NCI-H2107 treated with DMSO at 0.1 percent for 48 hours (cell line): Measurements from ENCODE around the gene ADAMTS12.

Source experiments
- DNase-seq: peaks from one replicate; lab custom pipeline; 2025; ENCODE audit not compliant: unreplicated experiment; lab: John Stamatoyannopoulos, UW

The ADAMTS12 gene, protein sequence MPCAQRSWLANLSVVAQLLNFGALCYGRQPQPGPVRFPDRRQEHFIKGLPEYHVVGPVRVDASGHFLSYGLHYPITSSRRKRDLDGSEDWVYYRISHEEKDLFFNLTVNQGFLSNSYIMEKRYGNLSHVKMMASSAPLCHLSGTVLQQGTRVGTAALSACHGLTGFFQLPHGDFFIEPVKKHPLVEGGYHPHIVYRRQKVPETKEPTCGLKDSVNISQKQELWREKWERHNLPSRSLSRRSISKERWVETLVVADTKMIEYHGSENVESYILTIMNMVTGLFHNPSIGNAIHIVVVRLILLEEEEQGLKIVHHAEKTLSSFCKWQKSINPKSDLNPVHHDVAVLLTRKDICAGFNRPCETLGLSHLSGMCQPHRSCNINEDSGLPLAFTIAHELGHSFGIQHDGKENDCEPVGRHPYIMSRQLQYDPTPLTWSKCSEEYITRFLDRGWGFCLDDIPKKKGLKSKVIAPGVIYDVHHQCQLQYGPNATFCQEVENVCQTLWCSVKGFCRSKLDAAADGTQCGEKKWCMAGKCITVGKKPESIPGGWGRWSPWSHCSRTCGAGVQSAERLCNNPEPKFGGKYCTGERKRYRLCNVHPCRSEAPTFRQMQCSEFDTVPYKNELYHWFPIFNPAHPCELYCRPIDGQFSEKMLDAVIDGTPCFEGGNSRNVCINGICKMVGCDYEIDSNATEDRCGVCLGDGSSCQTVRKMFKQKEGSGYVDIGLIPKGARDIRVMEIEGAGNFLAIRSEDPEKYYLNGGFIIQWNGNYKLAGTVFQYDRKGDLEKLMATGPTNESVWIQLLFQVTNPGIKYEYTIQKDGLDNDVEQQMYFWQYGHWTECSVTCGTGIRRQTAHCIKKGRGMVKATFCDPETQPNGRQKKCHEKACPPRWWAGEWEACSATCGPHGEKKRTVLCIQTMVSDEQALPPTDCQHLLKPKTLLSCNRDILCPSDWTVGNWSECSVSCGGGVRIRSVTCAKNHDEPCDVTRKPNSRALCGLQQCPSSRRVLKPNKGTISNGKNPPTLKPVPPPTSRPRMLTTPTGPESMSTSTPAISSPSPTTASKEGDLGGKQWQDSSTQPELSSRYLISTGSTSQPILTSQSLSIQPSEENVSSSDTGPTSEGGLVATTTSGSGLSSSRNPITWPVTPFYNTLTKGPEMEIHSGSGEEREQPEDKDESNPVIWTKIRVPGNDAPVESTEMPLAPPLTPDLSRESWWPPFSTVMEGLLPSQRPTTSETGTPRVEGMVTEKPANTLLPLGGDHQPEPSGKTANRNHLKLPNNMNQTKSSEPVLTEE (N-terminal part only)

DNA sequence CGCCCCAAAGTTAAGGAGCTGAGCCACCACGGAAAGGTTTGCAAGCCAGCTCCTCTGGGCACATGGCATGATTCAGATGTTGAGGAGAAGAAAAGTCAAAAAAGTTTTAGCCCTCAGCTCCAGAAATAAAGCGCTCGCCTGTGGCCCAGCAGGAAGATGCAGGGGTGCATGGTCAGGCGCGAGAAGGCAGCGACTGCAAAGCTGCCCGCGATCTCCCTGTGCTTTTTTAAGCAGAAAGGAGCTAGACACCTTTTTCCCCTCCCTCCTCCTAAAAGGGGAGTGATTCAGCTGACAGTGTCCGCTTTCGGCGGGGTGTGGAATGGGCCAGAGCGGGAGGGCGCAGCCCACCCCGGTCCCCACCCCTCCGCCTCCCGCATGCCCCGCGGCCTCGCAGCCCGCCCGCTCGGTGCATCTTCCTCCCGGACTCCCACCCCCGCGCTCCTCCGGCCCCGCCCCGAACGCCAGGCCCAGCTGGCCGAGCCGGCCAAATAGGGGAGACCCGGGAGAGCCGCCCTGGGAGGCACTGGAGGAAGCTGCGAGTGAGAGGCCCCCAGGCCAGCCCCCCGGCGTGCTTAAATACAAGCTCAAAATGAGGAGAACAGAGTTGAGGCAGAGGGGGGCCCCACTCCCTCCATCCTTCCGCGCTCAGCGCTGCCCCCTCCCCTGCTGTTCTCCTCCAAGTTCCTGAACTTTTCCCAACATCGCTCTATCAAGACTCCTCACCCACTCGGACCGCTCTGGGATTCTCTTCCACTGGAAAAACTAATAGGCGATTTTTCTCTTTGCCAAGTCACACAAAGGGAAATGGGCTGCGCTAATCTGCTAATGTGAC, at the start of gene ADAMTS12:
Gene ADAMTS12 (minus strand): TSS at position 203 of the 832 bp plus-strand sequence. CDS start 134 bp downstream, at position 69.
- DNase-seq = no peak

GRCh38 chr5:33941090-33941489, 49.3 kb upstream of the ADAMTS12 start:
- DNase-seq = no peak

GRCh38 chr5:33939556-33940262, 47.9 kb upstream of the ADAMTS12 start:
- DNase-seq = no peak

DNA sequence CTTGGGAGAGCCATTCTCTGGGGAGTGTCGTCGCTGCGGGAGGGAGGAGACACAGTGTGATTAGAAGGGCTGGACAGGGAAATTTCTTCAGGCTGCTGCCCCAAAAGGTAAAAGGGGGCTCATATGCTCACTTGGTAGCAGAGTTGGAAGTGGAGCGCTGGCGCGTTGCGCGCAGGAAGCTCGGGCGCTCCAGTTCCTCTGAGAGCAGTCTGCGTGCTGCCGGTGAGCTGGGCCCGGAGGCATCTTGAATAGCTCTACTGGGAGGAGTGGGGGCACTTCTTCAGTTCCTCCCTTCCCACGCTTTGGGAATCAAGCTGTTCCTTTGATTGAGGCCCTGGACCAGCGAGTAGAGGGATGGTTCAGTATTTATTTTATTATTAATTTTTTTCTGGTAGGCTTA, 47.1 kb upstream of the ADAMTS12 start:
- no peak for DNase-seq

GRCh38 chr5:33938507-33938796, 46.7 kb upstream of the ADAMTS12 start:
- DNase-seq = no peak

GRCh38 chr5:33937707-33938506, 46.1 kb upstream of the ADAMTS12 start:
- DNase-seq = no peak

- DNase-seq = no peak
Observed at GRCh38 chr5:33937017-33937706, 45.4 kb upstream of the ADAMTS12 start.

DNA sequence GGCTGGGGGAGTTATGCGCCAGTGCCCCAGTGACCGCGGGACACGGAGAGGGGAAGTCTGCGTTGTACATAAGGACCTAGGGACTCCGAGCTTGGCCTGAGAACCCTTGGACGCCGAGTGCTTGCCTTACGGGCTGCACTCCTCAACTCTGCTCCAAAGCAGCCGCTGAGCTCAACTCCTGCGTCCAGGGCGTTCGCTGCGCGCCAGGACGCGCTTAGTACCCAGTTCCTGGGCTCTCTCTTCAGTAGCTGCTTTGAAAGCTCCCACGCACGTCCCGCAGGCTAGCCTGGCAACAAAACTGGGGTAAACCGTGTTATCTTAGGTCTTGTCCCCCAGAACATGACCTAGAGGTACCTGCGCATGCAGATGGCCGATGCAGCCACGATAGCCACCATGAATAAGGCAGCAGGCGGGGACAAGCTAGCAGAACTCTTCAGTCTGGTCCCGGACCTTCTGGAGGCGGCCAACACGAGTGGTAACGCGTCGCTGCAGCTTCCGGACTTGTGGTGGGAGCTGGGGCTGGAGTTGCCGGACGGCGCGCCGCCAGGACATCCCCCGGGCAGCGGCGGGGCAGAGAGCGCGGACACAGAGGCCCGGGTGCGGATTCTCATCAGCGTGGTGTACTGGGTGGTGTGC, 44.7 kb upstream of the ADAMTS12 start, which contains the start of gene RXFP3:
Gene RXFP3 (plus strand): TSS at position 6 of the 636 bp plus-strand sequence. CDS start 355 bp downstream, at position 361.
- peak; percentile 27 for DNase-seq

DNA sequence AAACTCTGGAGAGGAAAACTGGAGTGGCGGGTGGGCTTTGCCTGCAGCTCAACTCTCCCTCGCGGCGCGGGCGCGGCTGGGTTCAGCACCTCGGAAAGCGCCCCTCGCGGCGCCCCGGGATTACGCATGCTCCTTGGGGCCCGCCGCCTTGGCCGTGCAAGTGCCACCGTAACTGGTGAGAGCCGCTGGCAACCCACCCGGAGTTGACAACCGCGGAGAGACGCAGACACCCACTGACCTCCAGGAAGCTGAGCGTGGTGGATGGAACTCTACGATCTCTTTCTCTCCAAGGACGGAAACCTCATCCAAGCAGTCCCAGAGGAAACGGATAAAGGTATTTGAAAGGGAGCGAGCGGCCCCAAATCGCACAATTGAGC, 44.2 kb upstream of the ADAMTS12 start:
- DNase-seq = peak; percentile 34

DNA sequence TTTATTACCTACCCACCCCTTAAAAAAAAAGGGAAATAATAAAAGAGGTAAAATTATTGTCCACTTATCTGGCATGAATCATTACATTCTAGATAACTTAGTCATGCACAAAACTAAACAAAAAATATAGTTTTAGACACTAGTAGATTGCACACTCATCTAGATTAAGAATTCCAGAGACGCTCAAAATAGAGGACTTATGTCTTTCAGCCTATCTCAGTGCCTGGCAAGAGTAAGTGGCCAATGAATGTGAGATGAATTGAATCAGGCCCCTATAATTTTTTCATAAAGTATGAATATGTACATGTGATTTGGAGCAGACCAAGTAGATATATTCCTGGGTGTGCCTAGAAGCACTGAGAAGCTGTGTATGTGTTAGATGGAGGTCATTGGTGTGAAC, 42.4 kb upstream of the ADAMTS12 start:
- no peak for DNase-seq

DNA sequence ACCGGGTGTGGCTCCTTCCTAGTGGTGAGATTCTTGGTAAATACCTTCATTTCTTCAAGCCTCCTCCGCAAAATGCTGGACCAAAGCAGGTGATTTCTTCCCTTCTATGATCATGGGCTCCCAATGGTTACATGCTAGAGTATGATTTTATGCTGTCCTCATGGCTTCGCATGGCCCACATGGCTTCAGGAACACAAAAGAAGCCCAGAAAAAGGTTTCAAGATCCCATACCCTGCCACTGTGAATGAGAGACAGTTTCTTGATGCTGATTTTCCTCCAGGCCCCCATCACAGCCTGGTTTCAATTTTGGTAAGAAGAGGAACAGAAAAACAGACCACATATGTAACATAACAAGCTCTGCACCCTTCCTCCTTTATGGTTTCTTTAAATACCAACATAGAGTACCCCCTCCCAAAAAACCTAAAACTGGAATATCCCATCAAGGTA, 42.0 kb upstream of the ADAMTS12 start:
- no peak for DNase-seq

GRCh38 chr5:33931136-33931535, 39.3 kb upstream of the ADAMTS12 start:
- DNase-seq = no peak

DNA sequence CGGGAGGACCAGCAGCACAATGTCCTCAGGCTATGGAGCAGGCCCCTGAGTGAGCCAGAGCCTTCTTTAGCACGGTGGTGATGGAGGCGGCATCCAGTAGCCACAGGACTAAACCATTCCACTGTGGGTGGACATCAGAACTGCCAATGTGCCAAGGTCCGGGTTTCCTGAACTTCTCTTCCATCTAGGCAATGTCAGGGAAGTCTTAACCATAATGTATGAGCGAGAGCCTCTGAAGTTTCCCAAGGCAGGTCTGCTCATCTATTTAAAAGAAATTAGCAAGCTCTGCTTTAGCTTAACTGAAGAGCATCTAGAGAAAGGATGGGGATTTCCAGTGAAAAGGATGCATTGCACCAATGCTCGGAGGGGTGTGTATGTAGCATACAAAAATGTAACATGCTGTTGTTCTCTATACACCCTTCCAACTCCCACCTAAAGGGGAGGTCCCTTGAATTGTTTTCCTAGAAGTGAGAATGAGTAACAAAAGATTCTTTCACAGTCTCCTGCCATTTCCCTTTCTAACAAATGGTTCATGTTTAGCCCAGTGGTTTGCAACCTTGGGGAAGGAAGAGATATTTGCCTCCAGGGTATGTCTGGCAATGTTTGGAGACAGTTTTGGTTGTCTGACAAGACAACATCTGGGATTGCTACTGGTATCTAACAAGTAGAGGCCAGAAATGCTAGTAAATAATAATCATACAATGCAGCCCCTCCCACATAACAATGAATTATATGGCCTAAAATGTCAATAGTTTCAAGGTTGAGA, 38.3 kb upstream of the ADAMTS12 start:
- DNase-seq = no peak

DNA sequence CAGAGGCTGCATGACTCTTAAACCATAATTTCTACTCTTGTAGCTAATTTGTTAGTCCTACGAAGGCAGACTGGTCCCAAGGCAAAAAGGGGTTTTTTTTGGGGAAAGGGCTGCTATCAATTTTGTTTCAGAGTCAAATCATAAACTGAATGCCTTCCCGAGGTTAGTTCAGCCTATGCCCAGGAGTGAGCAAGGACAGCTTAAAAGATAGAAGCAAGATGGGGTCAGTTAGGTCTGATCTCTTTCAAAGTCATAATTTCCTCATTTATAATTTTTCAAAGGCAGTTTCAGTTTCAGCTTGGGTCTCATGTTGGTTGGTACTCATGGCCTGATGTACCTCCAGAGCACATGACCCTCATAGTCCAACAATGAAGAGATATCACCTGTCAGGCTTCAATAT, 36.5 kb upstream of the ADAMTS12 start:
- DNase-seq = no peak

GRCh38 chr5:33927685-33928084, 35.9 kb upstream of the ADAMTS12 start:
- DNase-seq = no peak

- DNase-seq = no peak
Observed at GRCh38 chr5:33925278-33925677, 33.5 kb upstream of the ADAMTS12 start.

- no peak for DNase-seq
Observed at GRCh38 chr5:33921002-33921401, 29.2 kb upstream of the ADAMTS12 start.
